ENCODE data around the gene KCNK2. TPM values are rescaled to one million over a fixed set of nuclear protein-coding genes. Genes with fewer than 3 reads are reported as not detected.

Gene KCNK2
- total RNA-seq, 1 experiment from 2014 or later: not detected

- no peak for DNase-seq (ENCODE audit: low spot score)
- in situ Hi-C loops (cut with HindIII; ENCODE audit: low sequenced_read_pairs): no loop called here
These were observed 2.1 kb downstream of the KCNK2 start for GRCh38 chr1:215084621-215085020.

GRCh38 chr1:215087603-215088002, 5.1 kb downstream of the KCNK2 start:
- in situ Hi-C loops (cut with HindIII; ENCODE audit: low sequenced_read_pairs): no loop called here
- DNase-seq (ENCODE audit: low spot score): no peak

- DNase-seq (ENCODE audit: low spot score): no peak
- in situ Hi-C loops (cut with HindIII; ENCODE audit: low sequenced_read_pairs): no loop called here
These were observed 11.8 kb downstream of the KCNK2 start for GRCh38 chr1:215094381-215094780.

- no peak for DNase-seq (ENCODE audit: low spot score)
- in situ Hi-C loops (cut with HindIII; ENCODE audit: low sequenced_read_pairs): no loop called here
These were observed 13.0 kb downstream of the KCNK2 start for GRCh38 chr1:215095524-215095923.

- no peak for DNase-seq (ENCODE audit: low spot score)
- in situ Hi-C loops (cut with HindIII; ENCODE audit: low sequenced_read_pairs): no loop called here
These were observed 19.0 kb downstream of the KCNK2 start for GRCh38 chr1:215101511-215101910.

GRCh38 chr1:215104283-215104682, 21.7 kb downstream of the KCNK2 start:
- no peak for DNase-seq (ENCODE audit: low spot score)
- in situ Hi-C loops (cut with HindIII; ENCODE audit: low sequenced_read_pairs): no loop called here

- no peak for DNase-seq (ENCODE audit: low spot score)
- in situ Hi-C loops (cut with HindIII; ENCODE audit: low sequenced_read_pairs): no loop called here
These were observed 23.5 kb downstream of the KCNK2 start for GRCh38 chr1:215106067-215106466.

GRCh38 chr1:215109171-215109570, 26.6 kb downstream of the KCNK2 start:
- in situ Hi-C loops (cut with HindIII; ENCODE audit: low sequenced_read_pairs): no loop called here
- DNase-seq (ENCODE audit: low spot score): no peak

- in situ Hi-C loops (cut with HindIII; ENCODE audit: low sequenced_read_pairs): no loop called here
- DNase-seq (ENCODE audit: low spot score): no peak
These were observed 29.4 kb downstream of the KCNK2 start for GRCh38 chr1:215111916-215112315.

GRCh38 chr1:215113776-215114153, 31.2 kb downstream of the KCNK2 start:
- in situ Hi-C loops (cut with HindIII; ENCODE audit: low sequenced_read_pairs): no loop called here
- DNase-seq (ENCODE audit: low spot score): no peak

GRCh38 chr1:215114154-215114933, 31.8 kb downstream of the KCNK2 start:
- DNase-seq (ENCODE audit: low spot score): no peak
- in situ Hi-C loops (cut with HindIII; ENCODE audit: low sequenced_read_pairs): no loop called here

GRCh38 chr1:215115760-215116159, 33.2 kb downstream of the KCNK2 start:
- DNase-seq (ENCODE audit: low spot score): no peak
- in situ Hi-C loops (cut with HindIII; ENCODE audit: low sequenced_read_pairs): no loop called here

- in situ Hi-C loops (cut with HindIII; ENCODE audit: low sequenced_read_pairs): no loop called here
- no peak for DNase-seq (ENCODE audit: low spot score)
These were observed 35.5 kb downstream of the KCNK2 start for GRCh38 chr1:215118081-215118480.

- in situ Hi-C loops (cut with HindIII; ENCODE audit: low sequenced_read_pairs): no loop called here
These were observed 36.5 kb downstream of the KCNK2 start for GRCh38 chr1:215119056-215119455.

GRCh38 chr1:215119719-215120365, 37.3 kb downstream of the KCNK2 start:
- DNase-seq (ENCODE audit: low spot score): no peak
- in situ Hi-C loops (cut with HindIII; ENCODE audit: low sequenced_read_pairs): no loop called here

More at GRCh38 chr1:215119056-215119455, 36.5 kb downstream of the KCNK2 start:
- DNase-seq (ENCODE audit: low spot score): no peak

- in situ Hi-C loops (cut with HindIII; ENCODE audit: low sequenced_read_pairs): no loop called here
- DNase-seq (ENCODE audit: low spot score): no peak
These were observed 46.0 kb downstream of the KCNK2 start for GRCh38 chr1:215128504-215128903.

GRCh38 chr1:215131291-215131690, 48.8 kb downstream of the KCNK2 start:
- in situ Hi-C loops (cut with HindIII; ENCODE audit: low sequenced_read_pairs): no loop called here
- no peak for DNase-seq (ENCODE audit: low spot score)

- DNase-seq (ENCODE audit: low spot score): no peak
These were observed 49.6 kb downstream of the KCNK2 start for GRCh38 chr1:215132156-215132555.

GRCh38 chr1:215133532-215133931, 51.0 kb downstream of the KCNK2 start:
- in situ Hi-C loops (cut with HindIII; ENCODE audit: low sequenced_read_pairs): no loop called here
- DNase-seq (ENCODE audit: low spot score): no peak

More at GRCh38 chr1:215132156-215132555, 49.6 kb downstream of the KCNK2 start:
- in situ Hi-C loops (cut with HindIII; ENCODE audit: low sequenced_read_pairs): no loop called here

GRCh38 chr1:215137985-215138384, 55.4 kb downstream of the KCNK2 start:
- no peak for DNase-seq (ENCODE audit: low spot score)
- in situ Hi-C loops (cut with HindIII; ENCODE audit: low sequenced_read_pairs): no loop called here

GRCh38 chr1:215140135-215140534, 57.6 kb downstream of the KCNK2 start:
- in situ Hi-C loops (cut with HindIII; ENCODE audit: low sequenced_read_pairs): no loop called here
- no peak for DNase-seq (ENCODE audit: low spot score)
